ENCODE measurements around the gene EIF1AX.
"Not testable (repeated sequence)": the region's sequence is repeated elsewhere in the genome, so short reads cannot be mapped to it uniquely, and the experiment has no call there.

The EIF1AX gene, protein sequence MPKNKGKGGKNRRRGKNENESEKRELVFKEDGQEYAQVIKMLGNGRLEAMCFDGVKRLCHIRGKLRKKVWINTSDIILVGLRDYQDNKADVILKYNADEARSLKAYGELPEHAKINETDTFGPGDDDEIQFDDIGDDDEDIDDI

GRCh38 chrX:20141281-20142220 is at the start of gene EIF1AX:
Gene EIF1AX, minus strand, starts transcription at chrX:20141838. Its CDS starts 198 bp downstream, at chrX:20141640.
- DNase-seq = peak; percentile 100

GRCh38 chrX:20189171-20189570 is 47.5 kb upstream of the EIF1AX start:
- no peak for DNase-seq

DNA sequence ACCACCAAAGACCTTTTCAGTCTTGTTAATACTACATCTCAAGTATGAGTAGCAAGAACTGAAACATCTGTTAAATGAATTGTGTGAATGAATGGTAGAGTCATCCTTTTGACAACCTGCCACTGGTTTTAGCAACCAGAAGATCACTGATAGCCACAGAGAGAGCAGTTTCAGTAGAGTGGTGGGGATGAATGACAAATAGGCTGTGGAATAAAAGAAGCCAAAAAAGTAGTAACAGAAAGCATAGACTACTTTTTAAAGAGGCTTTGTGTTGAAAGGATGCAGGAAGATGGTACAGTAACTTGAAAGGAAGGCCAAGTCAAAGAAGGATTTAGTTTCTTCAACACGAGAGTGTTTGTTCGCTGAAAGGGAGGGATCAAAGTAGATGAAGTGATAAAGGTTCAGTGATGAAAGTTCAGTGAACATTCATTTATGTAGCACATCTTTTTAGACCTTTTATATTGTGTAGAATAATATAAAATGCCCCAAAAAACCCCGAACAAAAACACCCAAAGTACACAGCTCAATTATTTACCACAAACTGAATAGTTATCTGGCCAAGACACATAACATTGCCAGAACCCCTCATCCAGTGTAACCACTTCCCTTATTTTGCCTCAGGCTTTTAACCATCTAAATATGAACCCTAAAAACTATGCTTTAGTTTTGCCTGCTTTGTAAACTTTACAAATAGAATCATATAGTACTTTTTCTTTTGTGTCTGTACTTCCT is 40.1 kb upstream of the EIF1AX start:
- DNase-seq = no peak

GRCh38 chrX:20177093-20177492 is 35.5 kb upstream of the EIF1AX start:
- DNase-seq = no peak

- no peak for DNase-seq
Measured at GRCh38 chrX:20173856-20174255, 32.2 kb upstream of the EIF1AX start.

- no peak for DNase-seq
Measured at GRCh38 chrX:20173313-20173712, 31.7 kb upstream of the EIF1AX start.

- DNase-seq = no peak
Measured at GRCh38 chrX:20171887-20172286, 30.2 kb upstream of the EIF1AX start.

DNA sequence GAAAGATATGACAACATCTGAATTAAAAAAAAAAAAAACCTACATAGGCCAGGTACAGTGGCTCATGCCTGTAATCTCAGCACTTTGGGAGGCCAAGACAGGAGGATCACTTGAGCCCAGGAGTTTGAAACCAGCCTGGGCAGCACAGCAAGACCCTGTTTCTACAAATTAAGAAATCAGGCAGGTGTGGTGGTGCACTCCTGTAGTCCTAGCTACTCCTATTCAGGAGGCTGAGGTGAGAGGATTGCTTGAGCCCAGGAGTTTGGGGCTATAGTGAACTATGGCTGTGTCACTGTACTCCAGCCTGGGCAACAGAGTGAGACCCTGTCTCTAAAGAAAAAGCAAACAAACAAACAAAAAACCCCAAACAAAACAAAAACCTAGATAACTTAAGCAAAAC is 20.9 kb upstream of the EIF1AX start:
- DNase-seq = not testable (repeated sequence)

DNA sequence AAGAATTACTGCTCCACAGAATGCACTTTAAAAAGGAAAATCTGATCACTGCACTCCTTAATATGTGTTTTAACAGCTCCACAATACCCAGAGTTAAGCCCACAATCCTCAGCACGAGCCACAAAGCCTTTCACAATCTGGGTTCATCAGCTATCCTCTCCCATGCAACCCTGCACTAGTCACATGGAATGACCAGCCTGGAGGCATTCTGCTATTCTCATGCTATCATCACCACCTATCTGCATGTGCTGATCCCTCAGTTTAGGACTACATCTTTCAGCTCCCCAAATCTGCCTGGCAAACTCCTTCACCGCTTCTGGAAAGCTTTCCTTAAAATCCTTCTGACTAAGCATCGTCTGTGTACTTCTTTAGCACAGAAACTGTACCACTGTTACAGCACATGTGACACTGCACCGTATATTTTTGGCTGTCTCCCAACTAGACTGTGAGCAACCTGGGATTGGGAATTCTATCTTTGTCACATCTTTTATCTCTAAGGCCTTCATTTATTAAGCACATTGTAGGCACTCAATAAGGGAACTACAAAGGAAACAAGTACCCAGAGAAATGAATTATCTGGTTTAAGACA is 18.3 kb upstream of the EIF1AX start:
- no peak for DNase-seq

GRCh38 chrX:20151689-20152088 is 10.1 kb upstream of the EIF1AX start:
- DNase-seq = no peak

- no peak for DNase-seq
Measured at GRCh38 chrX:20149326-20149725, 7.7 kb upstream of the EIF1AX start.

DNA sequence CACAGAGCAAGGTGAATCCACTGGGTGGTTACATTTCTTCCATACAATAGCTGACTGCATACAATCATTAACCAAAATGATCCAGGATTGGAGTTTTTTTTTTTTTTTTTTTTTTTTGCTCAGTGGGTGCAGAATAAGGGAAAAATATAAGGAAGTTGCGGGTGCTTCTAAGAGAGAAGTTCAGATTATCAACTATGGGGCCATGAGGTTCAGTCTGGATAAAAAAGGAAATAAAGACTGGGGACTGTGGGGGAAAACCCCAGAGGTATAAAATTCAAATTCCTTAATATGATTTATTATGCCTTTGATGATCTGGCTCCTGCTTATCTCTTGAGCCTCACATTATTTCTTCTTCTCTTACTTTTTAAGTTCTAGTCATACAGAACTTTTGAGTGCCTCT is 5.9 kb upstream of the EIF1AX start:
- DNase-seq = no peak

DNA sequence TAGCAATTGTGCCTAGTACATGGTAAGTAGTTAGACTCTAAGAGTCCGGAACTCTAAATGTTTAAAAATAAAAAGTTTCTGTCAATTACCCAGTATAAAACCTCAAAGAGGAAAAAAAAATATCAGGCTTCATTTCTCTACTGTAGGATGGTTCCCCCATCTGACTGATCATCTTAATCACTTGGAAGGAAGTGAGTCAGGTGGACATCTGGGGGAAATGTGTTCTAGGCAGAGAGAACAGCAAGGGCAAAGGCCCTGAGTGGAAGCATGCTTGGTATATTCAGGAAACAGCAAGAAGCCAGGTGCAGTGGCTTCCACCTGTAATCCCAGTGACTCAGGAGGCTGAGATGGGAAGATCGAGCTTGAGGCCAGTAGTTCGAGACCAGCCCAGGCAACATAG is 2.9 kb upstream of the EIF1AX start:
- no peak for DNase-seq

DNA sequence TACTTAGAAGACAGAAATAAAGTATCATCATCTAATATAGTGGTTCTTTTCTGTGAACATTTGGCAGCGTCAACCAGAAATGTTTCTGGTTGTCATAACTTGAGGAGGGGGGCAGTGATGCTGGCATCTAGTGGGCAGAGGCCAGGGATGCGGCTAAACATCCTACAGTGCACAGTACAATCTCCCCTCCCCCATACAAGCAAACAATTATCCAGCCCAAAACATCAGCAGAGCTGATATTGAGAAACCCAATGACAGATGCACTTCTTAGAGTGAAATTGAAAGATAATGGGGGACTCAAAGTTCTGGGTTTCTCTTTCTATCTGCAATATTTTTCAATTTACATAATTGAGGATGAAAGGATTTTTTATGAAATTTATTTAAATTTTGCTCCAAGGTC is 1.9 kb upstream of the EIF1AX start:
- no peak for DNase-seq

DNA sequence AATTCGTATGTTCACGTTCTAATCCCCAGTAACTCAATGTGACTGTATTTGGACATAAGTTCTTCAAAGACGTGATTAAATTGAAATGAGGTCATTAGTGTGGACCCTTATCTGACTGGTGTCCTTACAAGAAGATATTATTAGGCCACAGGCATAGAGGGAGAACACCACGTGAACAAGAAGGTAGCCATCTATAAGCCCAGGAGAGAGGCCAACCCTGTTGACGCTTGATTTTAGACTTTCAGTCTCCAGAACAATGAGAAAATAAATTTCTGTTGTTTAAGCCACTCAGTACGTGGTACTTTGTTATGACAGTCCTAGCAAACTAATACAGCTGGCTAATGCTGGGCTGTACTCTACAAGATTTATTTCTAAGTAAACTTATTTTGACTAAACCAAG is 1.5 kb upstream of the EIF1AX start:
- no peak for DNase-seq

DNA sequence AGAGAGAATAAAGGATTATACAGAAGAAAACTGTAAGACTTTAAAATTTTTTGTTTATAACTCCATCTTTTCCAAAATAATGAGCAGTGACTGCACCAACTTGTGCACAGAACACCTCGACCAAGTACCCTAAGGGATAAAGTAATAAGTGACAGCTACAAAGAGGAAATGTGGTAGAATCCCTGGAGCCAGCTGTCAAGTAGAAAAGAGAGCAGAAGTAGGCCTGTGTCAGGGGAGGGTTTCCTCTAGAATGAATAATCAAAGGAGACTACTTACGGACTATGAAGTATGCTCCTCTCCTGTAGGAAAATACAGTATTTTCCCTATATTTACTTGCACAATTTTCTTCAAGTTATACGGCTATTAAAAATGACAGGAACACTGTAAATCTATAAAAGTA is 1.2 kb downstream of the EIF1AX start:
- no peak for DNase-seq

DNA sequence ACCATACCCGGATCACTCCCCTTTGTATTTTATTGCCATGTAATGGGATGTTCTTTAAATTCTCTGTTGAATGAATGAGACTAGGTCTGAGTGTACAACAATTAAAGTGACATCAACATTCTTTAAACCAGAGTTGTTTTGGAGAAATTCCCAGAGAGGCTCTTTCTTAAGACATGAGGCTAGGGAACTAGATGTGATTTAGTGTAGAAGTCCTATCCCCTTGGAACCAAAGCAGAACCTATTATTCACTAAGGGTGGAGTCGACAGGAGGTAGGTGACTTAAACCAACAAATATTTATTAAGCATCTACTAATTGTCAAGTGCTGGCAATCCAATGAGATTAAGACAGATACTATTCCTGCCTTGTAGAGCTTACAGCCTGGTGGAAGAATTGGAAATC is 1.7 kb downstream of the EIF1AX start:
- DNase-seq = no peak

DNA sequence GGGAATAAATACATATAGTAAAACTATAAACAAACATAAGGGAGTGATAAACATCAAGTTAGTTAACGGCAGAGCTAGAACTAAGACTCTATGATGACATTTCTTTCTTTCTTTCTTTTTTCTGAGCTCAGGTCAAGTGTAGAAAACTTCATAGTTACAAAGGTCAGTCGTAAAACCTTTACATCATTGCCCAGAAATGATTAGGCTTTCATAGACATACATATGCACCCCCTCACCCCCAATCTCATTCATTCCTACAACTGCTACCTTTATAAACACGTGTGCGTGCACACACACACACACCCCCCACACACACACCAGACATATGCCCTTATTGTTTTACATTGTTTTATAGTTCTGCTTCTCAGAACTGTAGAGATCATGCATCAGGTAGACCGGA is 5.7 kb downstream of the EIF1AX start:
- DNase-seq = no peak

- DNase-seq = no peak
Measured at GRCh38 chrX:20132666-20133065, 9.0 kb downstream of the EIF1AX start.

DNA sequence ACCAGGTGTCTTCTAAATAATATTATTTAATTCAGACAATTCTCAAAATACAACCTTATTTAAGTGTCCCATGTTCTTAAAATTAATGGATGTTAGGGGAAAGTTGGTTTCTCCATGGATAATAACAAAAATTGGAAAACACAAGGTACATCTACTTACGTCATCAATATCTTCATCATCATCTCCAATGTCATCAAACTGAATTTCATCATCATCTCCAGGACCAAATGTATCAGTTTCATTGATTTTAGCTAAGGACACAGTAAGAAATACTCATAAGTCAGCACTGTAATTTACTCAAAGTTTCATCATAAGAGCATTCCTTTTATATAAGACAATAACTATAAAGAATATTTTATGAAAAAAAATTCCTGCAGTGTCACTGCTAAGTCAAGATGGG is 11.3 kb downstream of the EIF1AX start:
- DNase-seq = no peak

- DNase-seq = no peak
Measured at GRCh38 chrX:20129547-20129946, 12.1 kb downstream of the EIF1AX start.

- DNase-seq = no peak
Measured at GRCh38 chrX:20128670-20129069, 13.0 kb downstream of the EIF1AX start.

GRCh38 chrX:20127440-20127839 is 14.2 kb downstream of the EIF1AX start:
- DNase-seq = not testable (repeated sequence)
